ENCODE data around the gene IVD. TPM values are rescaled to one million over a fixed set of nuclear protein-coding genes. Genes with fewer than 3 reads are reported as not detected.

Gene IVD
- total and polyA plus RNA-seq, 2 of the 8 experiments (the other 6 are each of a cell fraction or from before 2014, with no cell fraction given): 55.2 to 78.8 TPM

- no peak overlapping the region for H4K5ac ChIP-seq (ENCODE audit: insufficient read length, low read depth, low read length)
- no peak overlapping the region for H3K23ac ChIP-seq (ENCODE audit: insufficient read length)
- 85% methylated on average over 14 of the region's 14 CpGs; no CpG with 5 or more reads in 1 of the 2 experiments for WGBS, 2 experiments (ENCODE audit: extremely low coverage in 1 of 2, insufficient coverage in 1 of 2, insufficient read length in 1 of 2, insufficient replicate concordance in 2 of 2, low coverage in 1 of 2, low lambda C conversion rate in 2 of 2, missing lambda C conversion rate in 1 of 2)
- no peak for DNase-seq (ENCODE audit: low read depth in 1 of 2, low spot score in 2 of 2)
- POLR2A ChIA-PET (ENCODE audit: partially characterized antibody): interaction anchor here (0.8 to 2.2 kb wide), 2 partner anchors 10 to 254 kb away, joined by 5 to 7 read pairs; no protein-coding TSS in a partner anchor
- H3K79me2 ChIP-seq (ENCODE audit: control insufficient read depth in 1 of 2, insufficient read depth in 2 of 2, low read length in 2 of 2): peaks cover 0 to 24% of the 10 kb centered on the region in 2 experiments; a peak in 2 of 4 replicates
- no peaks in the 10 kb centered on the region for H3K23me2 ChIP-seq (ENCODE audit: low read depth, low read length)
- H3K9ac ChIP-seq (replicated peaks in 1 of 4; ENCODE audit: extremely low read depth in 1 of 4, low read depth in 3 of 4, low read length in 3 of 4): no peak overlapping the region
- H3K4me3 ChIP-seq (ENCODE audit: extremely low read depth in 1 of 4, insufficient read depth in 2 of 4, low read depth in 3 of 4, low read length in 4 of 4): no peak overlapping the region
- no peak overlapping the region for H2BK20ac ChIP-seq (ENCODE audit: low read length)
- no peak overlapping the region for H3K14ac ChIP-seq (ENCODE audit: insufficient read length)
- H4K8ac ChIP-seq (ENCODE audit: extremely low read depth, insufficient read depth, low read length): no peak overlapping the region; the same call in 1 of the 2 replicates
- no peak overlapping the region for H2AFZ ChIP-seq (ENCODE audit: low read length)
- no peak overlapping the region for H2AK5ac ChIP-seq (ENCODE audit: low read depth, low read length)
- H2BK5ac ChIP-seq (ENCODE audit: low read depth, low read length): no peak overlapping the region; the same call in 1 of the 2 replicates
- H3K27me3 ChIP-seq (replicated peaks in 1 of 4; ENCODE audit: control insufficient read depth in 3 of 4, extremely low read depth in 1 of 4, insufficient read depth in 3 of 4, low read length in 3 of 4): no peaks in the 10 kb centered on the region
- CTCF ChIA-PET (ENCODE audit: partially characterized antibody): interaction anchor here (0.6 to 1.4 kb wide), 6 partner anchors 9 to 121 kb away, joined by 3 to 4 read pairs (median 3); no protein-coding TSS in a partner anchor
- no peak for FAIRE-seq
- no peaks in the 10 kb centered on the region for H3K9me3 ChIP-seq (ENCODE audit: insufficient read depth in 2 of 2, low read depth in 1 of 2, low read length in 1 of 2)
- no peak overlapping the region for H2BK12ac ChIP-seq (ENCODE audit: low read depth, low read length)
- no peaks in the 10 kb centered on the region; a peak in 1 of 7 replicates for H3K4me1 ChIP-seq (replicated peaks in 1 of 4; ENCODE audit: control insufficient read depth in 3 of 4, insufficient read depth in 4 of 4, low read length in 3 of 4)
- no peak overlapping the region for H2BK15ac ChIP-seq (ENCODE audit: low read length)
- H3K27ac ChIP-seq (ENCODE audit: low read depth, low read length): no peak overlapping the region
- TF ChIP-seq SAP30 (IDR thresholded peaks at IDR 0.05; ENCODE audit: insufficient read depth, insufficient replicate concordance, low read length): no peak
- TF ChIP-seq CEBPB (IDR thresholded peaks at IDR 0.05; ENCODE audit: low read depth, low read length): no peak
- H3K36me3 ChIP-seq (ENCODE audit: control insufficient read depth in 2 of 4, insufficient read depth in 4 of 4, low read length in 3 of 4): peaks cover 28 to 73% (median 59%) of the 10 kb centered on the region in 4 experiments
- peaks cover 23 to 27% of the 10 kb centered on the region in 2 experiments for H4K20me1 ChIP-seq (replicated peaks in 1 of 2; ENCODE audit: control insufficient read depth in 1 of 2, insufficient read depth in 2 of 2, low read length in 2 of 2)
- no peak overlapping the region for H3K18ac ChIP-seq (ENCODE audit: extremely low read depth, low read length)
- no peak overlapping the region for H3K56ac ChIP-seq (replicated peaks; ENCODE audit: insufficient read length, low read depth, low read length)
- no peak overlapping the region for H3K4ac ChIP-seq (replicated peaks; ENCODE audit: insufficient read length, low read depth, low read length)
- peaks cover 19% of the 10 kb centered on the region for H3K79me1 ChIP-seq (ENCODE audit: low read depth, low read length)
- no peak overlapping the region for H3K4me2 ChIP-seq (ENCODE audit: insufficient read depth in 1 of 2, low read depth in 2 of 2, low read length in 2 of 2)
- H4K91ac ChIP-seq (replicated peaks; ENCODE audit: insufficient read length, low read length): no peak overlapping the region
- no peak overlapping the region for H2BK120ac ChIP-seq (replicated peaks; ENCODE audit: low read depth, low read length)
Measured at GRCh38 chr15:40463886-40464545, 58.4 kb downstream of the IVD start.
